K562 (cell line): ENCODE results near the gene ZDHHC11.
"Not testable (repeated sequence)": the region's sequence is repeated elsewhere in the genome, so short reads cannot be mapped to it uniquely, and the experiment has no call there.

Source experiments
- ELF4 ChIP-seq: fragments of 450-650 bp; formaldehyde crosslinking; IDR thresholded peaks from 2 replicates; pipeline ENCODE4 v1.4.0; 2022; ENCODE audit warnings: missing genetic modification characterization
- ESRRA ChIP-seq: fragments of 450-650 bp; IDR thresholded peaks from 2 replicates; pipeline ENCODE4 v1.6.1; 2014; ENCODE audit warnings: low read depth, mild to moderate bottlenecking, moderate library complexity, borderline replicate concordance
- MTF1 ChIP-seq: fragments of 250-450 bp; sonication (Bioruptor Pico); IDR thresholded peaks from 2 replicates; pipeline ENCODE4 v1.9.0; 2021; ENCODE audit warnings: moderate library complexity, mild to moderate bottlenecking, inconsistent platforms, borderline replicate concordance
- PML ChIP-seq: IDR thresholded peaks from 2 replicates; pipeline ENCODE4 v1.6.1; 2012; ENCODE audit warnings: low read length, inconsistent platforms
- SIN3A ChIP-seq, 2 experiments: fragments of 150-350 bp in 1 of 2; IDR thresholded peaks; 2 replicates each; pipeline ENCODE4 v1.6.1; 2011 to 2016; ENCODE audit warnings: borderline replicate concordance in 2 of 2, low read depth in 2 of 2, low read length in 2 of 2, mild to moderate bottlenecking in 2 of 2, moderate library complexity in 2 of 2; ENCODE audit not compliant: control insufficient read depth in 1 of 2
- SNIP1 ChIP-seq: fragments of 450-650 bp; IDR thresholded peaks from 2 replicates; pipeline ENCODE4 v1.7.1; 2017; ENCODE audit warnings: low read depth, mild to moderate bottlenecking
- ZKSCAN8 ChIP-seq: fragments of 200-800 bp; sonication (Bioruptor generic); IDR thresholded peaks from 2 replicates; pipeline ENCODE4 v1.6.1; 2016; ENCODE audit warnings: missing genetic modification characterization, missing compliant biosample characterization
- TF ChIP-seq, protein P1 (sequence below), 3 experiments: IDR thresholded peaks in 2 of 3; conservative IDR thresholded peaks in 1 of 3; 2 replicates each; pipeline ENCODE4 v1.5.1; 2011 to 2012; ENCODE audit warnings: low read length in 3 of 3, mild to moderate bottlenecking in 3 of 3, control low read depth in 2 of 3, improper control_type of control experiment in 1 of 3, inconsistent platforms in 1 of 3, low read depth in 1 of 3, mixed read lengths in 1 of 3, moderate library complexity in 1 of 3; ENCODE audit not compliant: insufficient read depth in 2 of 3
- TF ChIP-seq, protein P2 (sequence below): sonication (generic); formaldehyde crosslinking; IDR thresholded peaks from 2 replicates; pipeline ENCODE4 v1.8.0; 2022; ENCODE audit warnings: mild to moderate bottlenecking, missing genetic modification reagents
- TF ChIP-seq, protein P3 (sequence below): IDR thresholded peaks from 2 replicates; pipeline ENCODE4 v1.6.1; 2014; ENCODE audit warnings: antibody characterized with exemption
- TF ChIP-seq, protein P4 (sequence below), 2 experiments: fragments of 450-650 bp; formaldehyde crosslinking in 1 of 2; IDR thresholded peaks; 2 replicates each; pipeline versions ENCODE4 v1.4.0 to v1.6.1; 2014 to 2020; ENCODE audit warnings: mild to moderate bottlenecking in 2 of 2, borderline replicate concordance in 1 of 2, low read depth in 1 of 2

DNA sequence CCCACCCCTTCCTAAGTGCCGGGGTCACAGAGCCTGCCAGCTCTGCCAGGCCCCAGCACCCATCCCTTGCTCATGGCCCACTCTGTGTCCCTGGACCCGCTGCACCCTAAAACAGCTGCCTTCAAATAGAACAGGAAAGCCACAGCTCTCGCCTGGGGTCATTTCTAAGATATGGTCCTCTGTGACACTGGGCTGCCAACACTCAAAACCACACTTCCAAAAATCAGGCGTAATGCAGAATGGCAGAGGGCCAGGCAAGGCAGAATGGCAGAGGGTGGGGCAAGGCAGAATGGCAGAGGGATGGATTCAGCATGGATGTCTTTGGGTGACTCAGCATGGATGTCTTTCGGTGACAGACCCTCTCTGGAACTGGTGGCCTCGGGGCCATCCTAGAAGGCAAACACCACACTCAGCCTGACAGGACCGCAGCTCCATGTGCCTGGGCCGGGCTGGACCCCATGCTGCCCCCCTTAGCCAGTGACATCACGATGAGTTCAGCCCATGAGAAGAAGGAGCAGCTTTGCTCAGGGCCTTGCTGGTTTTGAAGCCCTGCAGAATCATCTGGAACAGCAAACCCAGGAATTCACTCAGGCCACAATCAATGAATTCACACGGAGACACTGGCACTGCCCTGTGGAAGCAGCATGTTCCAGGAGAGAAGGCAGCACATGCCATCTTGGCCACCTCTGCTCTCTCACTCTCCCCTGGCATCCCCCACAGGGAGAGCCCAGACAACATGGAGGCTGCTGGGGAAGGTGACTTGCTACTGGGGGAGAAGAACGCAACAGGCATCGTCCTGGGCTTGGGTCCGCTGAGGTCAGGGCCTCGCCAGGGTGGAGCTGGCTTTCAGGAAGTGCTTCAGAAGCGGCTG, 9.0 kb downstream of the ZDHHC11 start:
- TF ChIP-seq PML; SIN3A (IDR thresholded peaks at IDR 0.05; ENCODE audit: borderline replicate concordance in 2 of 2, control insufficient read depth in 1 of 2, low read depth in 2 of 2, low read length in 2 of 2); MTF1; ELF4 (CRISPR knock-in tag); ESRRA; ZKSCAN8 (CRISPR knock-in tag); SNIP1: not testable (repeated sequence)
- TF ChIP-seq, protein P1, sequence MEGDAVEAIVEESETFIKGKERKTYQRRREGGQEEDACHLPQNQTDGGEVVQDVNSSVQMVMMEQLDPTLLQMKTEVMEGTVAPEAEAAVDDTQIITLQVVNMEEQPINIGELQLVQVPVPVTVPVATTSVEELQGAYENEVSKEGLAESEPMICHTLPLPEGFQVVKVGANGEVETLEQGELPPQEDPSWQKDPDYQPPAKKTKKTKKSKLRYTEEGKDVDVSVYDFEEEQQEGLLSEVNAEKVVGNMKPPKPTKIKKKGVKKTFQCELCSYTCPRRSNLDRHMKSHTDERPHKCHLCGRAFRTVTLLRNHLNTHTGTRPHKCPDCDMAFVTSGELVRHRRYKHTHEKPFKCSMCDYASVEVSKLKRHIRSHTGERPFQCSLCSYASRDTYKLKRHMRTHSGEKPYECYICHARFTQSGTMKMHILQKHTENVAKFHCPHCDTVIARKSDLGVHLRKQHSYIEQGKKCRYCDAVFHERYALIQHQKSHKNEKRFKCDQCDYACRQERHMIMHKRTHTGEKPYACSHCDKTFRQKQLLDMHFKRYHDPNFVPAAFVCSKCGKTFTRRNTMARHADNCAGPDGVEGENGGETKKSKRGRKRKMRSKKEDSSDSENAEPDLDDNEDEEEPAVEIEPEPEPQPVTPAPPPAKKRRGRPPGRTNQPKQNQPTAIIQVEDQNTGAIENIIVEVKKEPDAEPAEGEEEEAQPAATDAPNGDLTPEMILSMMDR (IDR thresholded peaks at IDR 0.05 in 2 of 3, conservative IDR thresholded peaks at IDR 0.05 in 1 of 3; ENCODE audit: insufficient read depth in 2 of 3, low read depth in 1 of 3, low read length in 3 of 3) = not testable (repeated sequence)
- TF ChIP-seq, protein P2, sequence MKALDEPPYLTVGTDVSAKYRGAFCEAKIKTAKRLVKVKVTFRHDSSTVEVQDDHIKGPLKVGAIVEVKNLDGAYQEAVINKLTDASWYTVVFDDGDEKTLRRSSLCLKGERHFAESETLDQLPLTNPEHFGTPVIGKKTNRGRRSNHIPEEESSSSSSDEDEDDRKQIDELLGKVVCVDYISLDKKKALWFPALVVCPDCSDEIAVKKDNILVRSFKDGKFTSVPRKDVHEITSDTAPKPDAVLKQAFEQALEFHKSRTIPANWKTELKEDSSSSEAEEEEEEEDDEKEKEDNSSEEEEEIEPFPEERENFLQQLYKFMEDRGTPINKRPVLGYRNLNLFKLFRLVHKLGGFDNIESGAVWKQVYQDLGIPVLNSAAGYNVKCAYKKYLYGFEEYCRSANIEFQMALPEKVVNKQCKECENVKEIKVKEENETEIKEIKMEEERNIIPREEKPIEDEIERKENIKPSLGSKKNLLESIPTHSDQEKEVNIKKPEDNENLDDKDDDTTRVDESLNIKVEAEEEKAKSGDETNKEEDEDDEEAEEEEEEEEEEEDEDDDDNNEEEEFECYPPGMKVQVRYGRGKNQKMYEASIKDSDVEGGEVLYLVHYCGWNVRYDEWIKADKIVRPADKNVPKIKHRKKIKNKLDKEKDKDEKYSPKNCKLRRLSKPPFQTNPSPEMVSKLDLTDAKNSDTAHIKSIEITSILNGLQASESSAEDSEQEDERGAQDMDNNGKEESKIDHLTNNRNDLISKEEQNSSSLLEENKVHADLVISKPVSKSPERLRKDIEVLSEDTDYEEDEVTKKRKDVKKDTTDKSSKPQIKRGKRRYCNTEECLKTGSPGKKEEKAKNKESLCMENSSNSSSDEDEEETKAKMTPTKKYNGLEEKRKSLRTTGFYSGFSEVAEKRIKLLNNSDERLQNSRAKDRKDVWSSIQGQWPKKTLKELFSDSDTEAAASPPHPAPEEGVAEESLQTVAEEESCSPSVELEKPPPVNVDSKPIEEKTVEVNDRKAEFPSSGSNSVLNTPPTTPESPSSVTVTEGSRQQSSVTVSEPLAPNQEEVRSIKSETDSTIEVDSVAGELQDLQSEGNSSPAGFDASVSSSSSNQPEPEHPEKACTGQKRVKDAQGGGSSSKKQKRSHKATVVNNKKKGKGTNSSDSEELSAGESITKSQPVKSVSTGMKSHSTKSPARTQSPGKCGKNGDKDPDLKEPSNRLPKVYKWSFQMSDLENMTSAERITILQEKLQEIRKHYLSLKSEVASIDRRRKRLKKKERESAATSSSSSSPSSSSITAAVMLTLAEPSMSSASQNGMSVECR (CRISPR knock-in tag) = not testable (repeated sequence)
- TF ChIP-seq, protein P3, sequence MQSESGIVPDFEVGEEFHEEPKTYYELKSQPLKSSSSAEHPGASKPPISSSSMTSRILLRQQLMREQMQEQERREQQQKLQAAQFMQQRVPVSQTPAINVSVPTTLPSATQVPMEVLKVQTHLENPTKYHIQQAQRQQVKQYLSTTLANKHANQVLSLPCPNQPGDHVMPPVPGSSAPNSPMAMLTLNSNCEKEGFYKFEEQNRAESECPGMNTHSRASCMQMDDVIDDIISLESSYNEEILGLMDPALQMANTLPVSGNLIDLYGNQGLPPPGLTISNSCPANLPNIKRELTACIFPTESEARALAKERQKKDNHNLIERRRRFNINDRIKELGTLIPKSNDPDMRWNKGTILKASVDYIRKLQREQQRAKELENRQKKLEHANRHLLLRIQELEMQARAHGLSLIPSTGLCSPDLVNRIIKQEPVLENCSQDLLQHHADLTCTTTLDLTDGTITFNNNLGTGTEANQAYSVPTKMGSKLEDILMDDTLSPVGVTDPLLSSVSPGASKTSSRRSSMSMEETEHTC = not testable (repeated sequence)
- TF ChIP-seq, protein P4, sequence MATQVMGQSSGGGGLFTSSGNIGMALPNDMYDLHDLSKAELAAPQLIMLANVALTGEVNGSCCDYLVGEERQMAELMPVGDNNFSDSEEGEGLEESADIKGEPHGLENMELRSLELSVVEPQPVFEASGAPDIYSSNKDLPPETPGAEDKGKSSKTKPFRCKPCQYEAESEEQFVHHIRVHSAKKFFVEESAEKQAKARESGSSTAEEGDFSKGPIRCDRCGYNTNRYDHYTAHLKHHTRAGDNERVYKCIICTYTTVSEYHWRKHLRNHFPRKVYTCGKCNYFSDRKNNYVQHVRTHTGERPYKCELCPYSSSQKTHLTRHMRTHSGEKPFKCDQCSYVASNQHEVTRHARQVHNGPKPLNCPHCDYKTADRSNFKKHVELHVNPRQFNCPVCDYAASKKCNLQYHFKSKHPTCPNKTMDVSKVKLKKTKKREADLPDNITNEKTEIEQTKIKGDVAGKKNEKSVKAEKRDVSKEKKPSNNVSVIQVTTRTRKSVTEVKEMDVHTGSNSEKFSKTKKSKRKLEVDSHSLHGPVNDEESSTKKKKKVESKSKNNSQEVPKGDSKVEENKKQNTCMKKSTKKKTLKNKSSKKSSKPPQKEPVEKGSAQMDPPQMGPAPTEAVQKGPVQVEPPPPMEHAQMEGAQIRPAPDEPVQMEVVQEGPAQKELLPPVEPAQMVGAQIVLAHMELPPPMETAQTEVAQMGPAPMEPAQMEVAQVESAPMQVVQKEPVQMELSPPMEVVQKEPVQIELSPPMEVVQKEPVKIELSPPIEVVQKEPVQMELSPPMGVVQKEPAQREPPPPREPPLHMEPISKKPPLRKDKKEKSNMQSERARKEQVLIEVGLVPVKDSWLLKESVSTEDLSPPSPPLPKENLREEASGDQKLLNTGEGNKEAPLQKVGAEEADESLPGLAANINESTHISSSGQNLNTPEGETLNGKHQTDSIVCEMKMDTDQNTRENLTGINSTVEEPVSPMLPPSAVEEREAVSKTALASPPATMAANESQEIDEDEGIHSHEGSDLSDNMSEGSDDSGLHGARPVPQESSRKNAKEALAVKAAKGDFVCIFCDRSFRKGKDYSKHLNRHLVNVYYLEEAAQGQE (IDR thresholded peaks at IDR 0.05; ENCODE audit: borderline replicate concordance) = not testable (repeated sequence)
- TF ChIP-seq, protein P4 (CRISPR knock-in tag; IDR thresholded peaks at IDR 0.05; ENCODE audit: low read depth) = not testable (repeated sequence)
